Measurements from ENCODE around the gene SELENOT.

DNA sequence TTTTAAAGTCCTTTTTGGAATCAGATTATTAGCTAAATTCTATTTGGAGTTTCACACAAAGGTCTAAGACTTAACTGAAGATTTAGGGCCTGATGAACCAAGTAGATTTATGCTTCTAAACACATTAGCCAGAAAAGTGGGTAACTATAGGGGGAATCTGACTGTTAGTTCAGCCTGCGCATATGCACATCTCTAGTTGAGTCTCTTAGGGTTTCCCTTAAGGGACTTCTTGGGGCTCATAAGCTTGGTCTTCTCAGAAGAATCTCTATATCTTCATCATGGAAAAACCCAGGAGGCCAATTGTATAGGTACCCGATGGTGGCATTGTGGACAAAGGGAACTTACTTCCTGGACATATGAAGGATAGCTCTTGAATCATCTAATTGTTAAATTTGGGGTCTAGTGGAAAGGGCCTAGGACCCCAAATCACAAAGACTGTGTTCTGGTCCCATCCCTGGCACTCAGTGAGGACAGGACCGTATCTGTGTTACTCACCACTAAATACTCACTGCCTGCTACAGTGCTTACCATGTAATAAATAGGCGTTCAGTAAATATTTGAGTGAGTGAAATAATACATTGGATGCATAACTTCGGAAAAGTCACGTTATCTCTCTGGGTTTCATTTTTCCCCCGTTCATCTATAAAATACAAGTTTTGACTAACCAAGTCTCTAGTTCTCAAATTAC is 17.0 kb downstream of the SELENOT start:
- TF ChIP-seq, protein P1, sequence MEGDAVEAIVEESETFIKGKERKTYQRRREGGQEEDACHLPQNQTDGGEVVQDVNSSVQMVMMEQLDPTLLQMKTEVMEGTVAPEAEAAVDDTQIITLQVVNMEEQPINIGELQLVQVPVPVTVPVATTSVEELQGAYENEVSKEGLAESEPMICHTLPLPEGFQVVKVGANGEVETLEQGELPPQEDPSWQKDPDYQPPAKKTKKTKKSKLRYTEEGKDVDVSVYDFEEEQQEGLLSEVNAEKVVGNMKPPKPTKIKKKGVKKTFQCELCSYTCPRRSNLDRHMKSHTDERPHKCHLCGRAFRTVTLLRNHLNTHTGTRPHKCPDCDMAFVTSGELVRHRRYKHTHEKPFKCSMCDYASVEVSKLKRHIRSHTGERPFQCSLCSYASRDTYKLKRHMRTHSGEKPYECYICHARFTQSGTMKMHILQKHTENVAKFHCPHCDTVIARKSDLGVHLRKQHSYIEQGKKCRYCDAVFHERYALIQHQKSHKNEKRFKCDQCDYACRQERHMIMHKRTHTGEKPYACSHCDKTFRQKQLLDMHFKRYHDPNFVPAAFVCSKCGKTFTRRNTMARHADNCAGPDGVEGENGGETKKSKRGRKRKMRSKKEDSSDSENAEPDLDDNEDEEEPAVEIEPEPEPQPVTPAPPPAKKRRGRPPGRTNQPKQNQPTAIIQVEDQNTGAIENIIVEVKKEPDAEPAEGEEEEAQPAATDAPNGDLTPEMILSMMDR (IDR thresholded peaks at IDR 0.05) = no peak
- no peak for TF ChIP-seq POLR2A (IDR thresholded peaks at IDR 0.05)
